ENCODE data around the gene CARF. TPM values are rescaled to one million over a fixed set of nuclear protein-coding genes. Genes with fewer than 3 reads are reported as not detected.

Gene CARF
- polyA plus RNA-seq, 1 donor (not counting 4 experiments of a cell fraction or from before 2014, with no cell fraction given) = 5.2 TPM

DNA sequence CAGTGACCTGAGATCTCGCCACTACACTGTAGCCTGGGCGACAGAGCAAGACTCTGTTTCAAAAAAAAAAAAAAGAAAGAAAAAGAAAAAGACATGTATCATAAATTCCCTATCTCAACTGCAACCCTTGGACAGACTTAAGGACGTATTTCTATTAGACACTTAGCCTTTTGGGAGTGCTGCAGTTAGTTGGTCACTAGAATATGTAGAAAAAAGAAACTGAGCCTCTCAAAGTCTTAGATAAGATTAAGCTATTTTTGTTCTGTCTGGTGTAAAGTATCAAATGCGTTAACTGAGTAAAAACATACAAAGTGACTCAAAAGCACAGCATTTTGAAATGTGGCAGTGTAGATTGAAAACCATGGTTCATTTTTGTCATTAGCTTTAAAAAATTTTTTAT is 109.9 kb downstream of the CARF start:
- H3K4me1 ChIP-seq (ENCODE audit: control insufficient read depth, extremely low read depth, insufficient read depth, low read length) = peaks cover 24% of the 10 kb centered on the region
- no peak overlapping the region for H3K4me2 ChIP-seq (ENCODE audit: control insufficient read depth, extremely low read depth, insufficient read depth, low read depth, low read length)
- H3K36me3 ChIP-seq (ENCODE audit: control insufficient read depth in 2 of 2, extremely low read depth in 1 of 2, insufficient read depth in 2 of 2, low read length in 2 of 2) = peaks cover 0 to 5% of the 10 kb centered on the region in 2 experiments
- H3K79me2 ChIP-seq (ENCODE audit: control insufficient read depth, insufficient read depth, low read length) = peaks cover 62% of the 10 kb centered on the region
- H3K27ac ChIP-seq (ENCODE audit: control insufficient read depth, insufficient read depth, low read length) = no peak overlapping the region
- H2AFZ ChIP-seq (ENCODE audit: control insufficient read depth, low read length) = no peak overlapping the region
- TF ChIP-seq EZH2 (IDR thresholded peaks at IDR 0.05; ENCODE audit: low read length) = no peak
- TF ChIP-seq, protein P1, sequence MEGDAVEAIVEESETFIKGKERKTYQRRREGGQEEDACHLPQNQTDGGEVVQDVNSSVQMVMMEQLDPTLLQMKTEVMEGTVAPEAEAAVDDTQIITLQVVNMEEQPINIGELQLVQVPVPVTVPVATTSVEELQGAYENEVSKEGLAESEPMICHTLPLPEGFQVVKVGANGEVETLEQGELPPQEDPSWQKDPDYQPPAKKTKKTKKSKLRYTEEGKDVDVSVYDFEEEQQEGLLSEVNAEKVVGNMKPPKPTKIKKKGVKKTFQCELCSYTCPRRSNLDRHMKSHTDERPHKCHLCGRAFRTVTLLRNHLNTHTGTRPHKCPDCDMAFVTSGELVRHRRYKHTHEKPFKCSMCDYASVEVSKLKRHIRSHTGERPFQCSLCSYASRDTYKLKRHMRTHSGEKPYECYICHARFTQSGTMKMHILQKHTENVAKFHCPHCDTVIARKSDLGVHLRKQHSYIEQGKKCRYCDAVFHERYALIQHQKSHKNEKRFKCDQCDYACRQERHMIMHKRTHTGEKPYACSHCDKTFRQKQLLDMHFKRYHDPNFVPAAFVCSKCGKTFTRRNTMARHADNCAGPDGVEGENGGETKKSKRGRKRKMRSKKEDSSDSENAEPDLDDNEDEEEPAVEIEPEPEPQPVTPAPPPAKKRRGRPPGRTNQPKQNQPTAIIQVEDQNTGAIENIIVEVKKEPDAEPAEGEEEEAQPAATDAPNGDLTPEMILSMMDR (optimal IDR thresholded peaks at IDR 0.05 in 1 of 3, IDR thresholded peaks at IDR 0.05 in 1 of 3, conservative IDR thresholded peaks at IDR 0.05 in 1 of 3; ENCODE audit: extremely low read depth in 1 of 3, insufficient read depth in 2 of 3, low read length in 3 of 3) = no peak
- dilution Hi-C loops (cut with MboI; ENCODE audit: extremely low pct_ligation_motif_present, low sequenced_read_pairs) = no loop called here
- H3K9me3 ChIP-seq (ENCODE audit: control insufficient read depth, low read depth, low read length) = no peaks in the 10 kb centered on the region
- no peak overlapping the region for H3K4me3 ChIP-seq (ENCODE audit: control insufficient read depth in 2 of 3, extremely low read depth in 1 of 3, insufficient read depth in 2 of 3, low read depth in 1 of 3, low read length in 3 of 3)
- no peak for FAIRE-seq
- no peak for DNase-seq (ENCODE audit: low read depth, low spot score)
- H4K20me1 ChIP-seq (ENCODE audit: control insufficient read depth, extremely low read depth, insufficient read depth, low read length) = no peaks in the 10 kb centered on the region
- no peaks in the 10 kb centered on the region for H3K27me3 ChIP-seq (ENCODE audit: control insufficient read depth, extremely low read depth, insufficient read depth, low read length)
- no peaks in the 10 kb centered on the region for H3K9me1 ChIP-seq (ENCODE audit: control insufficient read depth, extremely low read depth, insufficient read depth, low read length)
- H3K9ac ChIP-seq (ENCODE audit: control insufficient read depth, extremely low read depth, insufficient read depth, low read length) = no peak overlapping the region

DNA sequence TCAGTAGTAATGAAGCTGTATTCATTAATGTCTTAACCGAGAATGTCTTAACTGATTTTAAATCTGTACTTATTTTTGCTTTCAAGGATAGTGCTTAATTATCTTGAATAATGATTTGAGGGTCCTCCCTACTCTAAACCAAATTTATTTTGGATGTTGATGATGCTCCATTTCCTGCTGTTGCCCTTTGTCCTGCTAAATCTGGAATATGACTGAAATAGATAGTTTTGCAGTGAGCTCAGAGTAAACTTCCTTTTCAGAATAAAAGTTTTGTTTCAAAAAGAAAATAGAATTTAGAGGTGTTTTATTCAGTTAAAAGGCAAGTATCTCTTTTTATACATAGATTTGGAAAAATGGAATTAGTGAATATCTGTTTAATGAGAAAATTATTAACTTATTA is 110.7 kb downstream of the CARF start:
- H3K36me3 ChIP-seq (ENCODE audit: control insufficient read depth in 2 of 2, extremely low read depth in 1 of 2, insufficient read depth in 2 of 2, low read length in 2 of 2) = peaks cover 0 to 5% of the 10 kb centered on the region in 2 experiments
- dilution Hi-C loops (cut with MboI; ENCODE audit: extremely low pct_ligation_motif_present, low sequenced_read_pairs) = no loop called here
- peaks cover 21% of the 10 kb centered on the region for H3K4me1 ChIP-seq (ENCODE audit: control insufficient read depth, extremely low read depth, insufficient read depth, low read length)
- no peak for FAIRE-seq
- H3K27ac ChIP-seq (ENCODE audit: control insufficient read depth, insufficient read depth, low read length) = no peak overlapping the region
- TF ChIP-seq, protein P1 (optimal IDR thresholded peaks at IDR 0.05 in 1 of 3, IDR thresholded peaks at IDR 0.05 in 1 of 3, conservative IDR thresholded peaks at IDR 0.05 in 1 of 3; ENCODE audit: extremely low read depth in 1 of 3, insufficient read depth in 2 of 3, low read length in 3 of 3) = no peak
- no peak for TF ChIP-seq EZH2 (IDR thresholded peaks at IDR 0.05; ENCODE audit: low read length)
- no peak overlapping the region for H3K4me2 ChIP-seq (ENCODE audit: control insufficient read depth, extremely low read depth, insufficient read depth, low read depth, low read length)
- DNase-seq (ENCODE audit: low read depth, low spot score) = no peak
- no peaks in the 10 kb centered on the region for H3K9me1 ChIP-seq (ENCODE audit: control insufficient read depth, extremely low read depth, insufficient read depth, low read length)
- H3K79me2 ChIP-seq (ENCODE audit: control insufficient read depth, insufficient read depth, low read length) = peaks cover 60% of the 10 kb centered on the region
- no peaks in the 10 kb centered on the region for H3K27me3 ChIP-seq (ENCODE audit: control insufficient read depth, extremely low read depth, insufficient read depth, low read length)
- H2AFZ ChIP-seq (ENCODE audit: control insufficient read depth, low read length) = no peak overlapping the region
- no peaks in the 10 kb centered on the region for H4K20me1 ChIP-seq (ENCODE audit: control insufficient read depth, extremely low read depth, insufficient read depth, low read length)
- no peak overlapping the region for H3K9ac ChIP-seq (ENCODE audit: control insufficient read depth, extremely low read depth, insufficient read depth, low read length)
- no peaks in the 10 kb centered on the region for H3K9me3 ChIP-seq (ENCODE audit: control insufficient read depth, low read depth, low read length)
- no peak overlapping the region for H3K4me3 ChIP-seq (ENCODE audit: control insufficient read depth in 2 of 3, extremely low read depth in 1 of 3, insufficient read depth in 2 of 3, low read depth in 1 of 3, low read length in 3 of 3)
